Heart left ventricle (tissue), 16 donors: ENCODE data around the gene MTMR4. TPM values are rescaled to one million over a fixed set of nuclear protein-coding genes. Genes with fewer than 3 reads are reported as not detected.

ENCODE experiments used
- ATAC-seq, 4 donors: fragments of 200-7000 bp; cut with Tn5 transposase; one replicate each; pipeline ENCODE4 v1.9.1; 2020 to 2022; ENCODE audit warnings: moderate library complexity in 4 of 4, mild to moderate bottlenecking in 3 of 4, moderate number of reproducible peaks in 1 of 4
- DNase-seq, 5 donors: peaks; one replicate each; pipeline ENCODE4 v3.0.0-alpha.2; 2020
- H3K27ac ChIP-seq, 12 donors: fragments of 200-600 bp; sonication (generic) in 4 of 12; one replicate each; pipeline versions ENCODE4 v1.5.0 to v1.8.0; 2016 to 2022; ENCODE audit warnings: mild to moderate bottlenecking in 2 of 12
- H3K27me3 ChIP-seq, 9 donors: fragments of 200-600 bp; sonication (generic) in 2 of 9; one replicate each; pipeline versions ENCODE4 v1.5.1 to v1.8.0; 2016 to 2022; ENCODE audit warnings: mild to moderate bottlenecking in 3 of 9
- H3K36me3 ChIP-seq, 9 donors: fragments of 200-600 bp; sonication (generic) in 2 of 9; one replicate each; pipeline versions ENCODE4 v1.5.0 to v1.8.0; 2018 to 2022; ENCODE audit warnings: mild to moderate bottlenecking in 2 of 9
- H3K4me1 ChIP-seq, 12 donors: fragments of 200-600 bp; sonication (generic) in 4 of 12; one replicate each; pipeline versions ENCODE4 v1.5.0 to v1.8.0; 2016 to 2022; ENCODE audit warnings: mild to moderate bottlenecking in 3 of 12
- H3K4me3 ChIP-seq, 12 donors: fragments of 200-600 bp; sonication (generic) in 4 of 12; one replicate each; pipeline versions ENCODE4 v1.5.0 to v1.8.0; 2017 to 2022; ENCODE audit warnings: mild to moderate bottlenecking in 9 of 12, moderate library complexity in 4 of 12
- H3K9me3 ChIP-seq, 12 donors: fragments of 200-600 bp; sonication (generic) in 4 of 12; one replicate each; pipeline versions ENCODE4 v1.5.0 to v1.8.0; 2016 to 2022; ENCODE audit warnings: mild to moderate bottlenecking in 1 of 12
- CTCF ChIP-seq, 12 donors: fragments of 200-600 bp; sonication (generic) in 4 of 12; IDR thresholded peaks; one replicate each; pipeline versions ENCODE4 v1.5.0 to v1.8.0; 2018 to 2022; ENCODE audit warnings: antibody characterized with exemption in 12 of 12, mild to moderate bottlenecking in 5 of 12
- POLR2A ChIP-seq, 2 donors: fragments of 450-650 bp; IDR thresholded peaks; one replicate each; pipeline ENCODE4 v1.6.1; 2017; ENCODE audit warnings: antibody characterized with exemption in 2 of 2, mild to moderate bottlenecking in 2 of 2, moderate library complexity in 2 of 2
- WGBS, 4 donors: extraction: QIAGEN DNeasy Blood & Tissue Kit in 2 of 4; methylation state at CpG; one replicate each; pipeline versions ENCODE4 v1.1.5 to v1.1.7; 2013 to 2018; 5-methylcytosine and 5-hydroxymethylcytosine counted together
- intact Hi-C, 10 donors: fragments of 100-400 bp; cut with DNase I; formaldehyde crosslinking; loops; one replicate each; pipeline versions ENCODE4 v1.11.1 to v1.14.2; 2022
- polyA plus RNA-seq, 2 donors: library from polyadenylated mRNA; stranded (reverse); fragments of 200-250 nt; gene quantifications; one replicate each; pipeline ENCODE4 v1.2.3, GENCODE V29; 2013
- total RNA-seq, 9 donors: library from RNA; depleted of rRNA in 2 of 9; stranded (reverse); fragments of >200 nt in 2 of 9; fragmentation: NEBNext Ultra II Directional in 3 of 9; extraction: Animal tissue kit (Norgen Biotek cat#: 25700) in 3 of 9; gene quantifications; one replicate each; pipeline versions ENCODE4 v1.1.0 to v1.2.4, GENCODE V29; 2016 to 2023
- donor health status: ischemic (EF 13 %, LVEDD 7.1; RV severe dilation, severe dysfunction).
- donor health status: healthy with polysubstance abuse.
- donor health status: DM: no; HTN: yes; CAD: no.
- donor health status: DM: no; HTN: no; CAD: no.
- donor health status: ischemic (EF 25% LVEDD 6.9; RV normal size, moderate dysfunction).
- donor health status: ischemic (EF 25% LVEDD 5.7; RV mildly dilated, moderate dysfunction).
- donor health status: healthy.
- donor health status: DM: yes; HTN: yes; CAD: no.
- donor health status: ischemic (EF 35%, LVEDD 5.7; RV mildly dilated, moderate dysfunction).
- donor health status: nonischemic (EF 11% LVEDD 7.7; RV severe dilation, severe dysfunction).
- donor health status: DM: yes; HTN: yes; CAD: no.
- donor health status: PGD.
- donor health status: ischemic (EF 29% LVEDD 5.4; RV normal size, mild dysfunction).
- donor health status: nonischemic (EF 23%, LVEDD 6.1; RV moderate dilation, normal function).

MTMR4 gene
- total and polyA plus RNA-seq, 11 donors = 9.1 to 24.9 (median 19.8) TPM

DNA sequence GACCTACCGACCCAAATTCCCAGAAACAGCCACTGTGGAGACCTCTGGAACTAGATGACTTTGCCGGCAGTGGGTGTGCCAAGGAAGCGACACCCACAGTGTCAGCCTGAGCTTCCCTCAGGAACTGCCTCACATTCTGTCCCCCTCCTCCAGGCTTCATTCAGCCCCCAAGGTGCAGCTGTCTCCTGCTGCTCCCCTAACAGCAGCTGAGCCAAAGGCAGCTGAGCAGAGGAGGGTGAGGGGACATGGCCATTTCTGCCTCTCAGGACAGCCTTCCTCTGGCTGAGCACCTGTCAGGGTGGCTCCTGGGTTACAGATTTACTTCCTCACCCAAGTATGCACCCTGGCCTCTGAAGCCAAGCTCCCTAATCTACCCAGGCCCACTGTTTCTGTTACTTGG lies 22.1 kb upstream of the MTMR4 start:
- DNase-seq (no peak), ATAC-seq (no peak)
- no peaks in the 10 kb centered on the region for H3K9me3 ChIP-seq
- intact Hi-C loops = loop anchor here in 3 of 10 donors (5.0 to 10.0 kb wide), 2 partner anchors 41 to 148 kb away; no protein-coding TSS in a partner anchor
- WGBS, 4 donors = 74 to 90% (median 83%) methylated on average over 3 of the region's 3 CpGs
- H3K4me3 ChIP-seq = no peak overlapping the region
- no peaks in the 10 kb centered on the region for H3K36me3 ChIP-seq
- peaks cover 0 to 2% (median 0%) of the 10 kb centered on the region in 9 donors for H3K27me3 ChIP-seq
- no peak overlapping the region for H3K27ac ChIP-seq
- no peak for TF ChIP-seq CTCF (IDR thresholded peaks at IDR 0.05)
- TF ChIP-seq POLR2A (IDR thresholded peaks at IDR 0.05) = no peak
- H3K4me1 ChIP-seq = peaks cover 7 to 77% (median 39%) of the 10 kb centered on the region in 12 donors

DNA sequence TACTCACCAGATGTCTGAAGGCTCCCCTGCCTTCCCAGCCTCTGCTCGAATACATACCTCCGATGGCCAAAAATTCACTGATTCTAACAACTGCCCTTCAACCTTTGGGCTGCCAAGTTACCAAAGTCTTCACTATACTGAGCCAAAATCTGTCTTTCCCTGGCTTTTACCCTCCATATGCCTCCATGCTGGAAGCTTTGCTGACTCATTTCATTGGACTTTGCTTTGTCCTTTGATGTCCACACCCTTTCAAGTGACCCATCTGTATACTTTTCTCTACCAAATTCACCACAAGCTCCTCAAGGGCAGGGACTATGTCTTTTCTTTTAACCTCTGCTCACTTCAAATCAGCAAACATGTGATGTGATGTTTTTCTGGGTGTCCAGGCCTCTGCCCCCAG lies 21.0 kb upstream of the MTMR4 start:
- Histone ChIP-seq H3K4me3 (no peak overlapping the region), H3K9me3 (no peaks in the 10 kb centered on the region), H3K4me1 (peaks cover 7 to 81% (median 43%) of the 10 kb centered on the region in 12 donors), H3K27ac (peak overlapping the region in 6 of 12 donors; percentile 2 to 69 (median 36)), H3K27me3 (peaks cover 0 to 5% (median 0%) of the 10 kb centered on the region in 9 donors), H3K36me3 (no peaks in the 10 kb centered on the region)
- 65 to 90% (median 88%) methylated on average over 2 of the region's 2 CpGs for WGBS, 4 donors
- ATAC-seq (no peak), DNase-seq (no peak)
- no peak for TF ChIP-seq CTCF (IDR thresholded peaks at IDR 0.05)
- no peak for TF ChIP-seq POLR2A (IDR thresholded peaks at IDR 0.05)
- intact Hi-C loops = loop anchor here in 3 of 10 donors (5.0 to 10.0 kb wide), 2 partner anchors 42 to 149 kb away; no protein-coding TSS in a partner anchor

DNA sequence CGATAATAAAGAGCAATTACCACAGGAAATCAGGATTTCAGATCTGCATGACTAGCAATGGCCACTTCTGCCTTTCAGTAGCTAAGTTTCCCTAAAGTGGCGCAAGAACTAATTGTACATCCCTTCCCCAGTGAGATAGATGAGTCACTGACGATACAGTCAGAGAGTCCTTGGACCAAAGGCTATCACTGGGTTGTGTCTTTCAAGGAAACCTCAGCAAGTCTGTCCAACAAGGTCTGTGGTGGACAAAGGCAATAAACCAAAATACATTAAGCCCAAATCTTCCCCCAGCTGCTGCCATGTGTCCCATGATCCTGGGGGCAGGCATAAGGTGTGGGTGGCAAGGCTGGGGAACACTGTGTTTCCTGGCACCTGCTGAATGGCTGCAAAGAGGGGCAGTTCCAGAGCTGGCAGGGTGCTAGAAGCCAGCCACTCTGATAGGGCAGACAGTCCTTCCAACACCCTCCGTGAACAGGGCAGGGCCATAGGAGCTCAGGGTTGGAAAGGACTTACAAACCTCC lies 20.5 kb upstream of the MTMR4 start:
- no peaks in the 10 kb centered on the region for H3K36me3 ChIP-seq
- H3K27me3 ChIP-seq = peaks cover 0 to 5% (median 0%) of the 10 kb centered on the region in 9 donors
- TF ChIP-seq POLR2A (IDR thresholded peaks at IDR 0.05) (no peak), CTCF (IDR thresholded peaks at IDR 0.05) (no peak)
- peaks cover 7 to 79% (median 41%) of the 10 kb centered on the region in 12 donors for H3K4me1 ChIP-seq
- peak; percentile 71 to 91 (median 76) for ATAC-seq
- intact Hi-C loops = loop anchor here in 6 of 10 donors (5.0 to 10.0 kb wide), 3 partner anchors 42 to 150 kb away; no protein-coding TSS in a partner anchor
- H3K27ac ChIP-seq = peak overlapping the region in 5 of 12 donors; percentile 2 to 69 (median 35)
- H3K4me3 ChIP-seq = no peak overlapping the region
- DNase-seq = peak in 2 of 5 donors; percentile 56 to 69
- WGBS, 4 donors = 59 to 78% (median 68%) methylated on average over 3 to 4 of the region's 4 CpGs
- no peaks in the 10 kb centered on the region for H3K9me3 ChIP-seq

- intact Hi-C loops = loop anchor here in 4 of 10 donors (5.0 to 10.0 kb wide), 3 partner anchors 43 to 150 kb away; no protein-coding TSS in a partner anchor
- Histone ChIP-seq H3K9me3 (no peaks in the 10 kb centered on the region), H3K36me3 (no peaks in the 10 kb centered on the region), H3K4me1 (peaks cover 5 to 79% (median 38%) of the 10 kb centered on the region in 12 donors), H3K27ac (peak overlapping the region in 2 of 12 donors; percentile 17 to 69), H3K4me3 (no peak overlapping the region), H3K27me3 (peaks cover 0 to 5% (median 0%) of the 10 kb centered on the region in 9 donors)
- ATAC-seq (no peak), DNase-seq (no peak)
- TF ChIP-seq POLR2A (IDR thresholded peaks at IDR 0.05) (no peak), CTCF (IDR thresholded peaks at IDR 0.05) (no peak)
- 52 to 83% (median 68%) methylated on average over 3 of the region's 3 CpGs for WGBS, 4 donors
Observed at GRCh38 chr17:58534331-58534730, 19.9 kb upstream of the MTMR4 start.
